ENCODE measurements around the gene SNRPD3.
"Not testable (repeated sequence)": the region's sequence is repeated elsewhere in the genome, so short reads cannot be mapped to it uniquely, and the experiment has no call there.

The SNRPD3 gene

DNA sequence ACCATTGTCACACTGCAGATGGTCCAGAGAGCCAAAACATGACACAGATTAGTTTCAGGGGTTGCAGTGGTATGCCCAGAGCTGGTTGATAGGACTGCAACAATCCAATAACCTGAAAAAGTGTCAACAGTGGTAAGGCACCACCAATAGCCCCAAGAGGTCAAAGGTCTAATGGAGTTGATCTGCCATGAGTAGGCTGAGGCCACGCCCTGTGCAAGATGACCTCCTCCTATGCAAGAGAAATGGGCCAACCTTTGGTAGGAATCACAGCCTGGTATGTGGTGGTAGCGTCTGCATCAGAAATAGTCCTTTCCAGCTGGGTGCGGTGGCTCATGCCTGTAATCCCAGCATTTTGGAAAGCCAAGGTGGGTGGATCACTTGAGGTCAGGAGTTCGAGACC is 20.5 kb upstream of the SNRPD3 start:
- DNase-seq, result no peak

DNA sequence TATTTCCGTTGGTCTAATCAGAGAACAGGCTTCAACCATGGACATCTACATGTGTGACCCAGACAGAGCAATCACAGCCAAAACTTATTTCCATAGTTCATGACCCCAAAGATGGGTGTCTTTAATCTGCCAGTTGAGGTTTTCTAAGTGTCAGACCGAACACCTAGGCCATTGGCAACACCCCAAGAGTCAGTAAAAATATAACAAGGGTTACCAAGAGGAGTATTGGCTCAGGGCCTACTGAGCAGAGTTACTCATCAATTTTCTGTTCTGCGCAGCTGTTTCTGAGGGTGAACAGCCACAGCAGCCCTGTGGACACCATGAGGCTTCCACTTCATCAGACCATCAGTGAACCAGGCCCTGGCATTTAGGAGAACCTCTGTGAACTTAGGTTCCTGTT is 19.7 kb upstream of the SNRPD3 start:
- no peak for DNase-seq

DNA sequence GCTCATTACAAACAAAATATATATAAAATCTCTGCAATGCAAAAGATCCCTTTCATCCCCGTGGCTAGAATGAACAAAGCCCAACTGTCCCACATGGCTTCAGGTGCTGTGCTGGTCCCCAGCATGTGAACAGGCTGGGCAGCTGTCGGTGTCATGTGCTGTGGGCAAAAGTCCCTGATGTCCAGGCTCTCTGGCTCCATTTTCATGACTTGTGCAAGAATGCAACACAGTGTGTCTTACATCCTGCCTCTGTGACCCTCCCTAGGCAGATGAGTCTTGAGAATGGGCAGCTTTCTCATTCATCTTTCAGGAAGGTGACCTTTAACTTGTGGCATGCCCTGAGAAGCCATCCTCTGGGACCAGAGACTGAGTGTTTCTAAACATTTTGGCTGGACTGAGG is 15.3 kb upstream of the SNRPD3 start:
- DNase-seq, result no peak

DNA sequence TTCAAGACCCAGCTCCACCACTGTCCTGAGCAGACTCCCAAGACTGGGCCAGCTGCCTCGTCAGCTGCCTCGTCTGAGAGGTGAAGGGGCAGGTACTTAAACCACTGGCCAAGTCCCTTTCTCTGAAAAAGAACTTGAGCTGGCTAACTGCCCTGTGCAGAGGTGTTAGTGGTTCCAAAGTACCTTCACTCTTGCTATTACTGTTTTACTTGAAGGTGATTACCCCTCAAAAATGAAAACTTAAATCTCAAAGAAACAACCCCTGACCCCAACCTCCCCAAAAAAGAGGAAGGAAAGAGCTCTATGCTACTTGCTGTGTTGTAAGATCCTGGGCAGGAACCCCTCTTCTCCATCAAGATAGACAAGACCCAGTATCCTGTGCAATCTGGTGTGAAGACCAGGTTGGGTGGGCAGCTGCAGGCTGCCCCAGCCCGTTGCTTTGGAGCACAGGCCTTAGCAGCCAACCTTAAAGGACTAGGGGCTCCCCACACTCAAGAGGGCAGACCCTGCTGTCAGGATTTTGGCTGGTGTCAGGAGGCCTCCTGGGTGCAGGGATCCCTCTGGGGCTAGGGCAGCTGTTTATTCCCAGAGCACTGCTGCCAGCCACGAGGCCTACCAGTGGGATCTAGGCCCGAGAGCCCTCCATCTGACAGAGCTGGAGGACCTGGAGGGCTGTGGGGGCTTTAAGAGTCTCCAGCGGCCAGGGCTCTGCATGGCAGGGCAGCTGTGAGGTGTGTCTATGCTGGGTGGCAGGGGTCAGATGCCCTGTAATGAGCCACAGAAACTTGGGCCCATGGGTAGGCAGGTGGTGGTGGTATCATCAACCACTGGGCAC is 13.9 kb upstream of the SNRPD3 start:
- DNase-seq, result no peak

DNA sequence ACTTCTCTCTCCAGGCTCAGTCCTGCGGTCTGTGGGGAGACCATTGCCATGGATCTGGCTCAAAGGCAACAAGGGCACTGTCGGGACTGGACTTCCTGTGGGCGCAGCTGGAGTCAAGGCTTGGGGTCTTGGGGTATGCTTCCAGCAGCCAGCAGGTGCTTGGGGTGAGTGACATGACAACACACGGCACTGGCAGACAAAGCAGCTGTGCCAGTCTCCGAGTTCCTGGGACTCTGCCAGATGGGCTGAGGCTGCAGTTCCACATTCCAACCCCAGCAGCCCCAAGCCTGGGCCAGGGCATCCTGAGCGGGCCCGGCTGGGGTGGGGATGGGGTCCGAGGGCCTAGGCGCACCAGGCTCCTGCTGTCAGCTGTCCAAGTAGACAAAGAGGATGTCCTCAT is 13.2 kb upstream of the SNRPD3 start:
- no peak for DNase-seq

DNA sequence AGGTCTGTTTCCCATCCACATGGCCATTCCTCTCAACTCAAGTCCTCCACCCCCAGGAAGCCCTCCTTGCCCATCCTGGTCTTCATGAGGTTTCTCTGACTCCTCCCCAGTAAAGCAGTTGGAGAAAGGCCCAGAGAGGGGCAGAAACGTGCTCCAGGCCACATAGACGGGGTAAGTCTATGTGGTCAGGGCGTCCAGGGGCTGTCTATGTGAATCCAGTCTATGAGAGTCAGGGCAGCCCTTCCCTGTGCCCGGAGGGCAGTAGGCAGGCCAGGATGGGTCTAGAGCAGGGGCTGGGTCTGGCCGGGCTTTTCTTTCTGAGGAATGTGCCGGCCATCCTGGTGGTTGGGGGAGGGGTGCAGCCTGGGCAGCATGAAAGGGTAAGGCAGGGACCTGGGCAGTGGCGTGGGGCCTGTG is 12.6 kb upstream of the SNRPD3 start:
- no peak for DNase-seq

DNA sequence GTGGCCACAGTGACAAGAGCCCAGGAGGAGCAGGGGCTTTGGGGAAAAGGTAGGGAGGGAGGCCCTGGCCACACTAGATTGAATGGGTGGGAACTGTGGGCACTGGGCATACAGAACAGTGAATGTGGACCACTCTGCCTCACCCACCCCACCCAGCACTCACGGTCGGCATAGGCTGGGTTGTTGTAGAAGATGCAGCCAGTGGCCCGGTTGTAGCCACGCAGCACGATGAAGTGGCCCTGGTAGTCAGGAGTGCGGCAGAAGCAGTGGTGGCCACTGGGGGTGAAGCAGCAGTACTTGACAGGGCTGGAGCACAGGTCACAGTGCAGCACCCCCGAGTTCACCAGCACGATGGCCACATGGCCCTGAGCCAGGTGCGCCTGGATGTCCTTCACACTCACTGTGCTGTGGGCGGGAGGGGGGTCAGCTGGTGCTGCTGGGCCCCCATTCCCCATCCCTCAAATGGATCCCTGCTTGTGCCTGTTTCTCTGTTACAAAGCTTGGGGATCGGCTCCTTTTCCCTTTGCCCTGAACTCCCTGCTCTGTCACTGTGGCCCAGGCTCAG is 12.0 kb upstream of the SNRPD3 start:
- no peak for DNase-seq

DNA sequence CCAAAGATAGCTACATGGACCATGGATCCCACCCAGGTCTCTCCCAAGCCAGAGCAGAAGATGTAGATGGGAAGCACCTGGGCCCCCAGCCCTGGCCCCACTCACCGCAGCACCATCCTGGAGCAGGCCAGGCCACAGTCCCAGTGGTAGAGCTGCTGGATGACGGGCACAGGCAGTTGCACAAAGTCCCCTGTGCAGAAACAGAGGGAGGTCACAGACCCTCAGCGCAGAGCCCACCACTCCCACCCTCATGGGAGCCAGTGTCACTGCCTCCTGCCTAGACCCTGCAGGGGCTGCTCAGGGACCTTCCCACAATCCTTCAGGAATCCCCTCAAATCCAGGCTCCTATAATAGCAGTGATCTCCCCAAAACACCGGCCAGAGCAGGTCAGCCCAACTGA is 7.0 kb upstream of the SNRPD3 start:
- DNase-seq, result no peak

DNA sequence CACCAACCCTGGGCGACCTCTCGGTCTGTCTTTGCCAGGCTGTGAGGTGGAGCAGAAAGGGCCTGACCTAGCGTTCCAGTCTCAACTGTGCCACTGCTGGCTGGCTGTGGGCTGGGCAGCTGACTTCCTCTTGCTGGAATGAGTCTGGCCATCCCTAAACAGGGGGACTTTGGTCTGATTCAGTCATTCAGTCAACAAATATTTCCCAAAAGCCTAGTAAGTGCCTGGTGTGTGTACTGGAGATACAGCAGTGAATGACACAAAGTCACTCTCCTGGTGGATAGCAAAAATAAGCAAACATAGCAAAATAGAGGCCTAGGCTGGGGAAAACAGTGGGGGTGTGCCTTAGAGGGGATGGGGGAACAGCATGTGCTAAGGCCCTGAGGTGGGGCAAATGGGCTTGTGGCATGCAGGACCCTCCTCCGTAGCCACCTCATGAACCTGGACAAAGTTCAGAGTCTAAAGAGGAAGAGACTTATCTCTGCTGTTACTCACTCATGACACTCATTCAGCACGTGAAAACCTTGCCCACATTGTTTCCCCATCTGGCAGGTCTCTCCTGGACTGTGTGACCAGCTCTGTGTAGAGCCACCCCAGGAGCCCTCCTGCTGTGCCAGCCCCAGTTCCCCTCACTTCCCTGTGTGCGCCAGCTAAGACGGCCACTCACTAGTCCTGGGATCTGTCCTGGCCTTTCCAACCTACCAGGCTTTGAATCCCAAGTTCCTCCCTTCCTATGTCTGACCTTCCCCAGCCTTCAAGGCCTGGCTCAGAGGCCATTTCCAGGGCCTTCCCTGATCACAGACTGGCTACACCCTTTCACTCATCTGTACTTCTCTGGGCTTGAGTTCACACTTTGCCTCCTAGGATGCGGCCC is 5.5 kb upstream of the SNRPD3 start:
- no peak for DNase-seq

DNA sequence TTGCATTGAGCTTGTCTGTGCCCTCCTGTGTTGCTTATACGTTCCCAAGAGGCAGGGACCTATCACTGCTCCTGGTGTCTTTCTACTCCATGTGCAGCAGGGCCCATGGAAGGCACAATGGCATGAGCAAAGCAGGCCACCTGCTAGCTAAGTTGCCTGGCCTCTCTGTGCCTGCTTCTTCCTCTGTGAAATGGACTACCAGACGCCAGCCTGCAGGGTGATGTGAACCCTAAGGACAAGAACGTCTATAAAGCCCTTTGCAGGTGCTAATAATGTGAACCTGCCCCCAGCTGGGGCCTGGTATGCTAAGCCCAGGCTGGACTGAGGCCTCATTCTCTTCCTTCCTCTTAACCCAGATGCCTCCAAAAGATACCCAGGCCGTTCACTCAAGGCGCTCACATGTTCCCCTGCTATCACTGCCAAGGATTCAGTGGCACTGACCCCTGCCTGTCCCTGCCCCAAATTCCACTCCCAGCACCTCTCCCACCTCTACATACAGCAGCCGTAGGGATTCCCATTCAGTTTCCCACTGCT is 4.8 kb upstream of the SNRPD3 start:
- DNase-seq, result no peak

DNA sequence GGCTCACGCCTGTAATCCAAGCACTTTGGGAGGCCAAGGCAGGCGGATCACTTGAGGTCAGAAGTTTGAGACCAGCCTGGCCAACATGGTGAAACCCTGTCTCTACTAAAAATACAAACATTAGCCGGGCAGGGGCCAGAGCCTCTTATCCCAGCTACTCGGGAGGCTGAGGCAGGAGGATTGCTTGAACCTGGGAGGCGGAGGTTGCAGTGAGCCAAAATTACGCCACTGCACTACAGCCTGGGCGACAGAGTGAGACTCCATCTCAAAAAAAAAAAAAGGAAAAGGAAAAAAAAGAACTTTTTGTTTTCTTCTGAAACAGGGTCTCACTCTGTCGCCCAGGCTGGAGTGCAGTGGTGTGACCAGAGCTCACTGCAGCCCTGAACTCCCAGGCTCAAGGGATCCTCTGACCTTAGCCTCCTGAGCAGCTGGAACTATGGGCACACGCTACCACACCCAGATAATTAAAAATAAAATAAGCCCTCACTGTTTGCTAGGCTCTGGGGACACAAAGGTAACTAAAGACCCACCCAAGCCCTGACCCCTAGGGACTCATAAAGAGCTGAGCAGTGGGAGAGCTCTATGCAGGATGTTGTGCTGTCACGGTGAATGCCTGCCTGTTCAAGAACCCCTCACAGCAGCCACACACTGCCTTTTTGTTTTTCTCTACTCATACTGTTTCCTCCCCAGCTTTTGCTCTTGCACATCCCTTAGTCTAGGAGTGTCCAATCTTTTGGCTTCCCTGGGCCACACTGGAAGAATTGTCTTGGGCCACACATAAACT is 3.1 kb upstream of the SNRPD3 start:
- not testable (repeated sequence) for DNase-seq

DNA sequence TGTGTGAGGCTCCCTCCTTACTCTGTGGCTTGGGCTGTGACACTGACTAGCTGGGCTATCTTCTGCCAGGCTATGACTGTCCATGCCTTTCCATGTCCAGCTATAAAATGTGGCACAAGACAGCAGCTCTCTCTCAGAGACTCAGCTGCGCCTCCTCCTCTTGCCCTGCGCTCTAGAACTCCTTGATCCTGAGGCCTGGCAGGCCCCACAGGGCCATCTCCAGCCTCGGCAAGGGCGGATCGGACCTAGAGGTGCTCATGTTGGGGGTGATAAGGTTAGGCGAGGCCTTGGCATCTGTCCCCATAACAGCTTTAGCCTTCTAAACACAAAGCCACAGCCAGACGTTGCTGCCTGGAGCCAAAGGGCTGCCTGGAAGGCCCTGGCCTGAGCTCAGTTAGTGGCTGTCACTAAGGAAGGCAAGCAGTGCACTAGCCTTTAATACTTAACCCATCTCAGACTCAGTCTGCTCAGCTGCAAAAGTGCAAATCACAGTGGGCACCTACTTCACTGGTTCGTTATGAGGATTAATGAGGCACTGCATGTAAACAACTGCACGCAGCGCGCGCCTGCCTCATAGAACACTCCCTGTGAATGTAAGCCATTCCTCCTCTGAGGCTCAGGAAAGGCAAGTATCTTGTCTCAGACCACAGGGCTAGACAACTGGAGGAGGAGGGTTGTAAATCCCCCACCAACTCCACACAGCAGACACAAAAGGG is 2.0 kb upstream of the SNRPD3 start:
- DNase-seq, result no peak

DNA sequence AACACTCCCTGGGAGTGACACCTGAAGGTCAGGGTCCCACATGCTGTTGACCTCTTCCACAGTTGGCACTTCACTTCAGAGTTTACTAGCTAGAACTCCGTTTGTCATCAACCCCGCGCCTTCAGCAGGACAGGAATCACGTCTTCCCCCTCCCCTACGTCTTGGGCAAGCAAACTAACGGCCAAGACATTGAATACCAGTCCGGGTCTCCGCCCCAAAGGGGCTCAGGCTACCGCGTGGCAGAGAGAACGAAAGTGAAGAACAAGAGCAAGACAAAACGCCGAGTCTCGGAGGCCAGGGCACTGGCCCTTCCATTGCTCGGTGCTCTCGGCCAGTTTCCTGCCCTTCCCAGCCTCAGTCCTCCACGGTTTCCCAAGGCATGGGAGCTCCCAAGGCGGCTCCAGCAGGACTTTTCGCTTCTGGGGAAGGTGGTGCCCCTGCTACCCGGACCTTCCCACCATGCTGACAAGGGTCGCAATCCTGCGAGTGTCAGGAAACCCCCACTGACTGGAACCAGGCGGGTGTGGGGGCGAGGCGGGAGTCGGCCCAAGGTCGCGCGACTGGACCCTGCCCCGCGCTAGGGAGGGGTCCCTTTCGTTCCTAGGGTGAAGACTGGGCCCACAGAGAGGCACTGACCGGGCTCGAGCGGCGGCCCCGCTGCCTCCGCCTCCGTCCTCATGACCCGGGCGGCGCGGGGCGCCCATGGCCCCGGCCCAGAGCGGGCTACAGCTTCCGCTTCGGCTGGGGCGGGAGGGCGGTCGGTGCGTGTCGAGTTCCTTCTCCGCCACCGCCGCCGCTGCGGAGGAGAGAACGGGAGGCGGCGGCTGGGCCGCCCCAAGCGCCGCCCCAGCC is 1.3 kb upstream of the SNRPD3 start, which contains the start of gene GUCD1:
GUCD1 (minus strand) TSS at position 826 of the 852 bp plus-strand sequence; CDS start at position 679, 147 bp downstream.
- no peak for DNase-seq

DNA sequence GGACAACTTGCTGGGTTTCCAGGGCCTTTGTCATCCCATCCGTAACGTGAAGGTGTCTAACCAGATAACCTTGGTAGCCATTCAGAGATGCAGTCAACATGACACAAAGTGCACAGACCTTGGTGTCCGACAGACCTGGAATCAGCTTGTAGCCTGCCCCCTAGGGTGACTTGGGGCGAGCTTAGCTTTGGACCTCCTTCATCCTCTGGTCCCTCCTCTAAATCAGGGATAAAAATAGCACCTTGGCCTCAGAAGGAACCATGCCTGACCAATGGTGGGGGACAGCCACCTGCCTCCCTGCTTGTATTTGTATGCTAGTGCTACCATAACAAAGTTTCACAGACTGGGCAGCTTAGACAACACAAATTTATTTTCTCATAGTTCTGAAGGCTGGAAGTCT is 3.7 kb downstream of the SNRPD3 start:
- no peak for DNase-seq

DNA sequence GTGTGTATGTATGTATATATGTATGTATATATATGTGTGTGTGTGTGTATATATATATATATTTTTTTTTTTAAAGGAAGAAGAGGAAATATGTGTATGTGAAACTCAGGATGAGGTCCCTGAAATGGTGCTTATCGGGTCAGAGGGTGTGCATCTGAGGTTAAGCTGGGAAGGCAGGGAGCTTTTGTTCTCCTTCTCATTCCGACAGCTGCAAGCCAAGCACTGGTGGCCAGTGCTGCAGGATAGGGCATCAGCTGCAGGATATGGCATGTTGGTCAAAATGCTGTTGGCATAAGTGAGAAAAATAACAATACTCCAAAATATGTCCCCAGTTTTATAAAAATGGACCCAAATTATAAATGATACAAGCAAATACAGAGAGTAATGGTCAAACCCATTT is 7.4 kb downstream of the SNRPD3 start:
- DNase-seq, result no peak

DNA sequence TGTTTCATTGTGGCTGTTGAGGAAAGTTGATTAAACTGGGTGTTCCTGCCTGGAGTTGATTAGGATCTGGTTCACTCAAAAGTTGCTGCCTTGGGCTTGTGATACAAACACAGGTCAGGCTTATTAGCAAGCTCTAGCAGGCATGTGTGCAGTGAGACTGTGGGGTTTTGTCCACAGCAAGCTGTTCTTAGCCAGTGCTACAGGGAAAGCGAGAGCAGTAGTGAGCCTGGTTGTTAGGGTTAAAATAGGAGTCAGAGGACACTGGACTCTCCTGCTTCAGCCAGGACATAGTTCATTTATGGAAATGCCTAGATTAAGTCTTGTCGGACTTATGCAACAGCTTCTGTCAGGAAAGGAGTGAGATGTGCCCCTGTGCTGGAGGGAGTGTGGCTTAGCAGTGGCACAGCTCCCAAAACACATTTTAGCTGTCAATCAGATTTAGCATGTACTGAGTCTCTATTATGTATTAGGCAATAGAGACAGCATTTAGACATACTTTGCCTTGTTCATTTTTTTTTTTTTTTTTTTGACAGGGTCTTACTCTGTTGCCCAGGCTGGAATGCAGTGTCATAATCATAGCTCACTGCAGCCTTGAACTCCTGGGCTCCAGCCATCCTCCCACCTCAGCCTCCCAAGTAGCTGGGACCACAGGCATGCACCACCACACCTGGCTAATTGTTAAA is 8.7 kb downstream of the SNRPD3 start:
- no peak for DNase-seq

DNA sequence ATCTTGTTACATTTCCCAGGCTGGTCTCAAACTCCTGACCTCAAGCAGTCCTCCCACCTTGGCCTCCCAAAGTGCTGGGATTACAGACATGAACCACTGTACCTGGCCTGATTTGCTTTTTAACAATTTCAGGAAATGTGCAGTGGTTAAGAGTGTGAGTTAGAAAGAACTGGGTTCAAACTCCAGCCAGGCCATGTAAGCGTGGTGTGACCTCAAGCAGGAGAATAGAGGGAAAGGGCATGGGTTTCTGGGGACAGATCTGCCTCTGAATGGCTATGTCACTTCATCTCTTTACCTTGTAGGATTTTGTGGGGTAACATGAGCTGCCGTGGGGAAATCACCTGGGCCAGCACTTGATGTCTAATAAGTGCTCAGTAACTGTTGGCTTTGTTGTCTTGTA is 9.3 kb downstream of the SNRPD3 start:
- DNase-seq, result no peak

DNA sequence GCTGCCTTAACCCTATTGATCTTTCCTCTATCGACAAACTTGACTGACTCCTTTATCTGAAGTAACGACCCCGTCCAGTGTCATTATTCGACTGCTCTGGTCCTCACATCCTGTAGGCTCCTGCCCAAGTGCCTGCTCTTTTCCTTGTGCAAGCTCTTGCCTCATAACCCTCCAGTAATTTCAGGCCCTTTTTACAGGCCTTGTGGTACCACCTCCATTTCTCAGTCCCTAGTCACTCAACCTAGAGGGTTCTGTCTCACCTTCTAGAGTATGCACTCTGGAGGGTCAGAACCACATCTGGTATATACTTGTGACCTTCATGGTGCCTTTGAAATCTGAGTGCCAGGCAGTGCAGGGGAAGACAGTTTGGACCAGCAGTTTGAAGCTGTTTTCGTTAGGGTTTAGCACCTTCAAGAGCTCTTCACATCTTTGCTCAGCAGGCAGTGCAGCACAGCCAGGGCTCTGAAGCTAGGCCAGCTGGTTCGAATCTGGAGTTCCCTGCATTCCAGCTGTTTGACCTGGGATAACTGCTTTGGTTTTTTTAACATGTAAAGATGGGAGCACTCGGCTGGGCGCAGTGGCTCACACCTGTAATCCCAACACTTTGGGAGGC is 11.2 kb downstream of the SNRPD3 start:
- no peak for DNase-seq

DNA sequence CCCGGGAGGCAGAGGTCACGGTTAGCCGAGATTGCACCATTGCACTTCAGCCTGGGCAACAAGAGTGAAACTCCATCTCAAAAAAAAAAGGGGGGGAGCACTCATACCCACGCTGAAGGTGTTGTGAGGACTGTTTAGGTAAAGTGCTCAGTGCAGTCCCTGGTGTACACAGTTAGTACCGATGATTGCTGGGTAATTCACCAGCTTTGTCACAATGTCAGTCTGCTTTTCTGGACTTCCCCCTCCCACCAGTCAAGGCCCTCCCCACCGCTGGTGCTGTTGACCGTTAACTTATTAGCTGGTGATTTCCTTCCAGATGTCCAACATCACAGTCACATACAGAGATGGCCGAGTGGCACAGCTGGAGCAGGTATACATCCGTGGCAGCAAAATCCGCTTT is 11.9 kb downstream of the SNRPD3 start:
- DNase-seq, result no peak

DNA sequence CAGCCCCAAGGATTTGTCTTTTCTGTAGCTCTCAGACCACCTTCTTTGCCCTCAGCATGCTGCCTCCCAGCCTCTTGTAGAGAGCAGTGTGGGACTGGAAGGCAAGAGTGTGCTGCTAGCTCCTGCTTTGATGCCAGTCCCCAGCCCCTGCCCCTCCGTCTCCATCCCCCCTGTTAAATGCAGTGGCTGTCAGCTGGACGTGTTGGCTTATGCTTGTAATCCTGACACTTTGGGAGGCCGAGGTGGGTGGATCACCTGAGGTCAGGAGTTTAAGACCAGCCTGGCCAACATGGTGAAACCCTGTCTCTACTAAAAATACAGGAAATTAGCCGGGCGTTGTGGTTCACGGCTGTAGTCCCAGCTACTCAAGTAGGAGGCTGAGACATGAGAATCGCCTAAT is 15.5 kb downstream of the SNRPD3 start:
- DNase-seq, result no peak

All from cerebellar nuclear complex (tissue), 1 donor.